HK-2 (cell line): Measurements from ENCODE around the gene EDN2.
A peak's percentile ranks its signal among the peaks of the same experiment; 100 is the strongest.

Experiments
- DNase-seq: peaks from one replicate; pipeline ENCODE4 v3.0.0-alpha.2; 2018; ENCODE audit not compliant: unreplicated experiment

The EDN2 gene

GRCh38 chr1:41517062-41517438, 32.6 kb upstream of the EDN2 start:
- no peak for DNase-seq

- peak; percentile 91 for DNase-seq
Measured at GRCh38 chr1:41516168-41517061, 31.9 kb upstream of the EDN2 start.

GRCh38 chr1:41515778-41516167, 31.3 kb upstream of the EDN2 start:
- no peak for DNase-seq

- no peak for DNase-seq
Measured at GRCh38 chr1:41515131-41515678, 30.7 kb upstream of the EDN2 start.

- no peak for DNase-seq
Measured at GRCh38 chr1:41514381-41514780, 29.9 kb upstream of the EDN2 start.

- no peak for DNase-seq
Measured at GRCh38 chr1:41513383-41513735, 28.9 kb upstream of the EDN2 start.

- no peak for DNase-seq
Measured at GRCh38 chr1:41512701-41513382, 28.4 kb upstream of the EDN2 start.

GRCh38 chr1:41511239-41511540, 26.7 kb upstream of the EDN2 start:
- no peak for DNase-seq

- no peak for DNase-seq
Measured at GRCh38 chr1:41510531-41511238, 26.2 kb upstream of the EDN2 start.

GRCh38 chr1:41509270-41509671, 24.8 kb upstream of the EDN2 start:
- no peak for DNase-seq

- DNase-seq, result no peak
Measured at GRCh38 chr1:41508290-41508689, 23.8 kb upstream of the EDN2 start.

GRCh38 chr1:41507836-41508235, 23.4 kb upstream of the EDN2 start:
- no peak for DNase-seq

GRCh38 chr1:41507110-41507720, 22.7 kb upstream of the EDN2 start:
- no peak for DNase-seq

GRCh38 chr1:41504114-41505035, 19.9 kb upstream of the EDN2 start:
- DNase-seq, result peak; percentile 57

GRCh38 chr1:41503538-41504113, 19.1 kb upstream of the EDN2 start:
- no peak for DNase-seq

- no peak for DNase-seq
Measured at GRCh38 chr1:41502912-41503311, 18.4 kb upstream of the EDN2 start.

- DNase-seq, result no peak
Measured at GRCh38 chr1:41501581-41501980, 17.1 kb upstream of the EDN2 start.

GRCh38 chr1:41500781-41501518, 16.5 kb upstream of the EDN2 start:
- no peak for DNase-seq

GRCh38 chr1:41500378-41500777, 15.9 kb upstream of the EDN2 start:
- no peak for DNase-seq

GRCh38 chr1:41499591-41499990, 15.1 kb upstream of the EDN2 start:
- DNase-seq, result no peak
